ENCODE measurements around the gene GLIS1. TPM values are rescaled to one million over a fixed set of nuclear protein-coding genes. Genes with fewer than 3 reads are reported as not detected.

GLIS1 gene
- total and polyA plus RNA-seq, 2 of the 8 experiments (the other 6 are each of a cell fraction or from before 2014, with no cell fraction given) = 0.15 to 0.22 TPM

DNA sequence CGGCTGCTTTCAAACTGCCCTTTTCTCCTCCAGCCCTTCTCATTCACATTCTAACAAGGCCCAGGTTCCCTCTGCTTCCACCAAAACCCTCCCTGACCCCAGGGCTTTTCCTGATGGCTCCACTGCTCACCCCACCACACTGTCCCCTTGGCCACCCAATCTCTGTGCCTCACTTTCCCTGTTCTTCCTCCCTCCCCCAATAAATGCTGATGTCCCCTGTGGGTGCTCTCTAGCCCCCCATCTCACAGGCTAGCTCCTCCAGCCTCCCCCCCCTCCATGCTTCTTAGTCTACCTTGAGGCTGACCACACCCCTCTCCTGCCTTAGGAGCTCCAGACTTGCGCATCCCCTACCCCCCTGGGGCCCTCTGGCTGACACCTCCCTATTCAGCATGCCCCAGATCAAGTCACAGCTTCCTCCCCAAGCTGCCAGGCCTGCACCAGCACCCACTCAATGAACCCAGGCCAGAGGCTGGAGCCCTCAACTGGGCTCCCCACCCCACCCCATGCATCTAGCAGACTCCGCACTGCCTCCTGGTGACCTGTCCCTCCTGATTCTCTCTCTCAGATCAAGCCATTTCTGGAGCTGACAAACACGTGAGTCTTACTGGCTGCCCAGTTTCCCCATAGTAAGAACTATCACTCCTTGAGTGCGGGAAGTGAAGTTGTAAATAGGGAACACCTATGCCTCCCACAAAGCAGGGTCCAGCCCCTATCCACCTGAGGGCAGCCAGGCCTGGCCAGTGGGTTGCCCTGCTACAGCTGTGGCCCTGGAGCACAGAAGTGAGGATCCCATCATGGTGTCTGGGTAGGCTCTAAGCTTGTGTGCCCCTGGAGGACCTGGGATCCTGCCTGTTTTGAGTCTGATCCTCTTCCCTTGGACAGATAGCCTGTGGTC, 161.9 kb downstream of the GLIS1 start:
- H4K20me1 ChIP-seq (replicated peaks in 1 of 2; ENCODE audit: control insufficient read depth in 1 of 2, insufficient read depth in 2 of 2, low read length in 2 of 2) = peaks cover 0 to 2% of the 10 kb centered on the region in 2 experiments
- H3K4ac ChIP-seq (replicated peaks; ENCODE audit: insufficient read length, low read depth, low read length) = no peak overlapping the region
- DNase-seq (ENCODE audit: low read depth in 1 of 2, low spot score in 2 of 2) (no peak), FAIRE-seq (no peak)
- H2BK20ac ChIP-seq (ENCODE audit: low read length) = no peak overlapping the region
- H3K18ac ChIP-seq (ENCODE audit: extremely low read depth, low read length) = peak overlapping the region; percentile 39; the same call in 1 of the 2 replicates
- no peak overlapping the region for H4K91ac ChIP-seq (replicated peaks; ENCODE audit: insufficient read length, low read length)
- H3K23me2 ChIP-seq (ENCODE audit: low read depth, low read length) = no peaks in the 10 kb centered on the region
- no peak for TF ChIP-seq TBP (IDR thresholded peaks at IDR 0.05; ENCODE audit: low read depth, low read length)
- no peak for TF ChIP-seq EGR1 (IDR thresholded peaks at IDR 0.05; ENCODE audit: borderline replicate concordance, low read depth, low read length)
- no peak for TF ChIP-seq RNF2 (IDR thresholded peaks at IDR 0.05; ENCODE audit: borderline replicate concordance, low read depth, low read length, missing control alignments, poor library complexity, severe bottlenecking)
- TF ChIP-seq RAD21 (IDR thresholded peaks at IDR 0.05 in 1 of 2, conservative IDR thresholded peaks at IDR 0.05 in 1 of 2; ENCODE audit: low read depth in 2 of 2, low read length in 2 of 2) = peak; percentile 28 to 54; a peak in 3 of 4 replicates
- TF ChIP-seq, protein P1, sequence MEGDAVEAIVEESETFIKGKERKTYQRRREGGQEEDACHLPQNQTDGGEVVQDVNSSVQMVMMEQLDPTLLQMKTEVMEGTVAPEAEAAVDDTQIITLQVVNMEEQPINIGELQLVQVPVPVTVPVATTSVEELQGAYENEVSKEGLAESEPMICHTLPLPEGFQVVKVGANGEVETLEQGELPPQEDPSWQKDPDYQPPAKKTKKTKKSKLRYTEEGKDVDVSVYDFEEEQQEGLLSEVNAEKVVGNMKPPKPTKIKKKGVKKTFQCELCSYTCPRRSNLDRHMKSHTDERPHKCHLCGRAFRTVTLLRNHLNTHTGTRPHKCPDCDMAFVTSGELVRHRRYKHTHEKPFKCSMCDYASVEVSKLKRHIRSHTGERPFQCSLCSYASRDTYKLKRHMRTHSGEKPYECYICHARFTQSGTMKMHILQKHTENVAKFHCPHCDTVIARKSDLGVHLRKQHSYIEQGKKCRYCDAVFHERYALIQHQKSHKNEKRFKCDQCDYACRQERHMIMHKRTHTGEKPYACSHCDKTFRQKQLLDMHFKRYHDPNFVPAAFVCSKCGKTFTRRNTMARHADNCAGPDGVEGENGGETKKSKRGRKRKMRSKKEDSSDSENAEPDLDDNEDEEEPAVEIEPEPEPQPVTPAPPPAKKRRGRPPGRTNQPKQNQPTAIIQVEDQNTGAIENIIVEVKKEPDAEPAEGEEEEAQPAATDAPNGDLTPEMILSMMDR (IDR thresholded peaks at IDR 0.05; ENCODE audit: control extremely low read depth in 1 of 3, insufficient read depth in 1 of 3, low read depth in 1 of 3, low read length in 3 of 3) = peak; percentile 36 to 54 (median 48)
- H3K9ac ChIP-seq (replicated peaks in 1 of 4; ENCODE audit: extremely low read depth in 1 of 4, low read depth in 3 of 4, low read length in 3 of 4) = no peak overlapping the region
- H3K4me2 ChIP-seq (ENCODE audit: insufficient read depth in 1 of 2, low read depth in 2 of 2, low read length in 2 of 2) = 0 out of 4 replicates have a peak overlapping the region, but pooled peaks of 1 of the 2 experiments have one; percentile 21
- H3K4me3 ChIP-seq (ENCODE audit: extremely low read depth in 1 of 4, insufficient read depth in 2 of 4, low read depth in 3 of 4, low read length in 4 of 4) = no peak overlapping the region
- H3K23ac ChIP-seq (ENCODE audit: insufficient read length) = no peak overlapping the region
- H3K27me3 ChIP-seq (replicated peaks in 1 of 4; ENCODE audit: control insufficient read depth in 3 of 4, extremely low read depth in 1 of 4, insufficient read depth in 3 of 4, low read length in 3 of 4) = no peaks in the 10 kb centered on the region
- no peak overlapping the region for H2BK12ac ChIP-seq (ENCODE audit: low read depth, low read length)
- no peak overlapping the region for H2AK5ac ChIP-seq (ENCODE audit: low read depth, low read length)
- no peak overlapping the region for H2BK5ac ChIP-seq (ENCODE audit: low read depth, low read length)
- 85% methylated on average over 5 of the region's 5 CpGs; no CpG with 5 or more reads in 1 of the 2 experiments for WGBS, 2 experiments (ENCODE audit: extremely low coverage in 1 of 2, insufficient coverage in 1 of 2, insufficient read length in 1 of 2, insufficient replicate concordance in 2 of 2, low coverage in 1 of 2, low lambda C conversion rate in 2 of 2, missing lambda C conversion rate in 1 of 2)
- ChIA-PET CTCF (ENCODE audit: partially characterized antibody) (interaction anchor here (0.5 to 13.2 kb wide), 22 partner anchors 9 to 165 kb away, joined by 3 to 175 read pairs (median 4); no protein-coding TSS in a partner anchor), POLR2A (ENCODE audit: partially characterized antibody) (interaction anchor here (0.9 kb wide), 1 partner anchor 128 kb away, joined by 3 read pairs; no protein-coding TSS in a partner anchor)
- H2BK15ac ChIP-seq (ENCODE audit: low read length) = no peak overlapping the region; the same call in 1 of the 2 replicates
- H3K9me3 ChIP-seq (ENCODE audit: insufficient read depth in 2 of 2, low read depth in 1 of 2, low read length in 1 of 2) = no peaks in the 10 kb centered on the region
- no peak overlapping the region for H4K5ac ChIP-seq (ENCODE audit: insufficient read length, low read depth, low read length)
- no peaks in the 10 kb centered on the region for H3K79me1 ChIP-seq (ENCODE audit: low read depth, low read length)
- no peak overlapping the region for H4K8ac ChIP-seq (ENCODE audit: extremely low read depth, insufficient read depth, low read length)
- no peak overlapping the region for H2BK120ac ChIP-seq (replicated peaks; ENCODE audit: low read depth, low read length)
- H3K27ac ChIP-seq (ENCODE audit: low read depth, low read length) = no peak overlapping the region
- H3K56ac ChIP-seq (replicated peaks; ENCODE audit: insufficient read length, low read depth, low read length) = no peak overlapping the region
- H2AFZ ChIP-seq (ENCODE audit: low read length) = no peak overlapping the region
- no peaks in the 10 kb centered on the region for H3K36me3 ChIP-seq (ENCODE audit: control insufficient read depth in 2 of 4, insufficient read depth in 4 of 4, low read length in 3 of 4)
- H3K79me2 ChIP-seq (ENCODE audit: control insufficient read depth in 1 of 2, insufficient read depth in 2 of 2, low read length in 2 of 2) = no peaks in the 10 kb centered on the region
- H3K14ac ChIP-seq (ENCODE audit: insufficient read length) = no peak overlapping the region
- H3K4me1 ChIP-seq (replicated peaks in 1 of 4; ENCODE audit: control insufficient read depth in 3 of 4, insufficient read depth in 4 of 4, low read length in 3 of 4) = peaks cover 0 to 12% (median 6%) of the 10 kb centered on the region in 4 experiments; a peak in 5 of 7 replicates

All from H1 (cell line).